ENCODE measurements around the gene GCSAM. TPM values are rescaled to one million over a fixed set of nuclear protein-coding genes. Genes with fewer than 3 reads are reported as not detected.

The GCSAM gene
- total RNA-seq, 1 experiment from 2014 or later = not detected

GRCh38 chr3:112167758-112168157 lies 34.7 kb upstream of the GCSAM start:
- no peak overlapping the region for H3K14ac ChIP-seq (ENCODE audit: insufficient read depth, low read length)
- H3K18ac ChIP-seq (ENCODE audit: insufficient read length, low read depth, low read length) = no peak overlapping the region
- H4K5ac ChIP-seq (ENCODE audit: insufficient read length, low read depth, low read length) = no peak overlapping the region
- no peak overlapping the region for H3K4me2 ChIP-seq (ENCODE audit: insufficient read depth, insufficient read length, low read length)
- Mint-ChIP-seq H3K4me3 (no peak overlapping the region), H3K4me1 (peaks cover 0 to 3% of the 10 kb centered on the region in 2 experiments; a peak in 3 of 4 replicates), H3K9me3 (peaks cover 18 to 23% of the 10 kb centered on the region in 2 experiments), H3K36me3 (ENCODE audit: insufficient read depth in 1 of 3, low read depth in 3 of 3) (peaks cover 5 to 17% (median 15%) of the 10 kb centered on the region in 3 experiments), H3K27me3 (ENCODE audit: low read depth) (peaks cover 2% of the 10 kb centered on the region; the same call in 1 of the 2 replicates), H3K27ac (no peak overlapping the region)
- H2AFZ ChIP-seq (ENCODE audit: low read length) = no peak overlapping the region
- H4K20me1 ChIP-seq (ENCODE audit: control insufficient read depth, insufficient read depth, insufficient read length) = no peaks in the 10 kb centered on the region
- no peak overlapping the region for H2BK20ac ChIP-seq (ENCODE audit: low read depth, low read length, poor library complexity, severe bottlenecking)
- no peak overlapping the region for H4K8ac ChIP-seq (replicated peaks; ENCODE audit: insufficient read length, low read depth, low read length)
- H3K27me3 ChIP-seq (ENCODE audit: insufficient read depth, low read length) = no peaks in the 10 kb centered on the region
- DNase-seq = no peak
- H3T11ph ChIP-seq (ENCODE audit: low read length) = no peak overlapping the region
- no peak overlapping the region for H4K91ac ChIP-seq (ENCODE audit: insufficient read length, low read depth, low read length)
- H3K23ac ChIP-seq (ENCODE audit: insufficient read length, low read depth, low read length) = no peak overlapping the region
- no peak overlapping the region for H3K27ac ChIP-seq (ENCODE audit: insufficient read length, low read depth, low read length)
- no peaks in the 10 kb centered on the region for H3K79me2 ChIP-seq (ENCODE audit: insufficient read depth, low read length)
- no peak overlapping the region for H2BK15ac ChIP-seq (ENCODE audit: low read depth, low read length)
- no peak overlapping the region for H3K4ac ChIP-seq (ENCODE audit: low read depth, low read length)
- H3K4me1 ChIP-seq (ENCODE audit: insufficient read depth, low read length) = no peaks in the 10 kb centered on the region
- no peaks in the 10 kb centered on the region for H3K79me1 ChIP-seq (ENCODE audit: insufficient read depth, low read depth, low read length, poor library complexity, severe bottlenecking)
- no peak overlapping the region for H3K56ac ChIP-seq (ENCODE audit: insufficient read length, low read depth, low read length)
- no peaks in the 10 kb centered on the region for H3K23me2 ChIP-seq (ENCODE audit: insufficient read length, low read depth, low read length, poor library complexity, severe bottlenecking)
- TF ChIP-seq CTCF (conservative IDR thresholded peaks at IDR 0.05) = no peak
- WGBS (ENCODE audit: extremely low coverage, insufficient read length, low lambda C conversion rate) = no CpG with 5 or more reads among the region's 2 CpGs
- H2BK120ac ChIP-seq (ENCODE audit: low read depth, low read length, poor library complexity, severe bottlenecking) = no peak overlapping the region
- H2BK5ac ChIP-seq (ENCODE audit: insufficient read length, low read length) = no peak overlapping the region
- no peaks in the 10 kb centered on the region for H3K9me3 ChIP-seq (ENCODE audit: control insufficient read depth, low read depth, low read length)
- no peak overlapping the region for H2AK5ac ChIP-seq (ENCODE audit: insufficient read length, low read length)
- H2BK12ac ChIP-seq (ENCODE audit: insufficient read length, low read depth, low read length) = no peak overlapping the region
- no peak overlapping the region for H3K9ac ChIP-seq (ENCODE audit: extremely low read depth, insufficient read length, low read length)
